Measurements from ENCODE around the gene KLF11.
A peak's percentile ranks its signal among the peaks of the same experiment; 100 is the strongest.

KLF11 gene

DNA sequence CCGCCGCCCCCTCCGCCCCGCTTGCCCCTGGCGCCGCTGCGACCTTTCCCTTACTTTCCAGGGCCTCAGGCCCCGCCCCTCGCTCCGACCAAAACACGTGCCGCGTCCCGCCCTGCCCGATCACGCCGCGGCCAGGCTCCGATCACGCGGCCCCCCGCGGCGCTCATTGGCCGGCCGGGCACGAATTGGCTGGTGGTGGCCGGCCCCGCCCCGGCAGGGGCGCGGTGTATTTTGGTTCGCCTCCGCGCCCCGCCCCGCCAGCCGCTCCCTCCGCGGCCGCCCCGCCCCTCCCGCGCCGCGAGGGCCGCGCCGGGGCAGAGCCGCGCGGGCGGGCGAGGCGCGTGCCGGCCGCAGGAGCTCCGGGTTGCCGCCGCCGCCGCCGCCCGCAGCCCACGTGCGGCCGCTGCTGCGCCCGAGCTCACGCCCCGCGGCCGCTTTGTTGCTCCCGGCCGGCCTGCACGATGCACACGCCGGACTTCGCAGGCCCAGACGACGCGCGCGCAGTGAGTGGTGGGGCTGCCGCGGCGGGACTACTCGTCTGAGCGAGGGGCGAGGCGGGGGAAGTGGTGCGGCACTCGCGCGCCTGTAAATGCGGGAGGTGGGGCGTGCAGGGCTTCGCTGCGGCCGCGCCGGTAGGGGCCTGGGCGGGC is at the start of gene KLF11:
KLF11 (plus strand) TSS at position 295 of the 650 bp plus-strand sequence; CDS start at position 462, 167 bp downstream.
- peak; percentile 94 to 96 for DNase-seq
- Histone ChIP-seq H3K4me3 (peak within 1 kb of the TSS; percentile 70 to 81), H3K27ac (peak within 1 kb of the TSS; percentile 91 to 94), H3K27me3 (no peaks in the 10 kb centered on the region), H3K4me1 (peaks cover 0 to 66% (median 43%) of the 10 kb centered on the region in 4 donors), H3K36me3 (peaks cover 9 to 23% (median 22%) of the 10 kb centered on the region in 3 donors), H3K9me3 (no peaks in the 10 kb centered on the region)
- intact Hi-C loops (cut with DNase I; ENCODE audit: low total_unique reads): loop anchor here (5.0 kb wide), 1 partner anchor 36 kb away; no protein-coding TSS in a partner anchor
- TF ChIP-seq, protein P1, sequence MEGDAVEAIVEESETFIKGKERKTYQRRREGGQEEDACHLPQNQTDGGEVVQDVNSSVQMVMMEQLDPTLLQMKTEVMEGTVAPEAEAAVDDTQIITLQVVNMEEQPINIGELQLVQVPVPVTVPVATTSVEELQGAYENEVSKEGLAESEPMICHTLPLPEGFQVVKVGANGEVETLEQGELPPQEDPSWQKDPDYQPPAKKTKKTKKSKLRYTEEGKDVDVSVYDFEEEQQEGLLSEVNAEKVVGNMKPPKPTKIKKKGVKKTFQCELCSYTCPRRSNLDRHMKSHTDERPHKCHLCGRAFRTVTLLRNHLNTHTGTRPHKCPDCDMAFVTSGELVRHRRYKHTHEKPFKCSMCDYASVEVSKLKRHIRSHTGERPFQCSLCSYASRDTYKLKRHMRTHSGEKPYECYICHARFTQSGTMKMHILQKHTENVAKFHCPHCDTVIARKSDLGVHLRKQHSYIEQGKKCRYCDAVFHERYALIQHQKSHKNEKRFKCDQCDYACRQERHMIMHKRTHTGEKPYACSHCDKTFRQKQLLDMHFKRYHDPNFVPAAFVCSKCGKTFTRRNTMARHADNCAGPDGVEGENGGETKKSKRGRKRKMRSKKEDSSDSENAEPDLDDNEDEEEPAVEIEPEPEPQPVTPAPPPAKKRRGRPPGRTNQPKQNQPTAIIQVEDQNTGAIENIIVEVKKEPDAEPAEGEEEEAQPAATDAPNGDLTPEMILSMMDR (IDR thresholded peaks at IDR 0.05): peak in 1 of 2 experiments; percentile 12

GRCh38 chr2:9994462-9994861 is 48.9 kb upstream of the KLF11 start:
- Histone ChIP-seq H3K36me3 (peaks cover 0 to 7% (median 0%) of the 10 kb centered on the region in 3 donors), H3K27me3 (no peaks in the 10 kb centered on the region), H3K9me3 (no peaks in the 10 kb centered on the region), H3K4me1 (peaks cover 0 to 25% (median 9%) of the 10 kb centered on the region in 4 donors), H3K27ac (no peak overlapping the region), H3K4me3 (no peak overlapping the region)
- TF ChIP-seq, protein P1 (IDR thresholded peaks at IDR 0.05): no peak
- intact Hi-C loops (cut with DNase I; ENCODE audit: low total_unique reads): no loop called here
- DNase-seq: peak in 1 of 2 donors; percentile 4

DNA sequence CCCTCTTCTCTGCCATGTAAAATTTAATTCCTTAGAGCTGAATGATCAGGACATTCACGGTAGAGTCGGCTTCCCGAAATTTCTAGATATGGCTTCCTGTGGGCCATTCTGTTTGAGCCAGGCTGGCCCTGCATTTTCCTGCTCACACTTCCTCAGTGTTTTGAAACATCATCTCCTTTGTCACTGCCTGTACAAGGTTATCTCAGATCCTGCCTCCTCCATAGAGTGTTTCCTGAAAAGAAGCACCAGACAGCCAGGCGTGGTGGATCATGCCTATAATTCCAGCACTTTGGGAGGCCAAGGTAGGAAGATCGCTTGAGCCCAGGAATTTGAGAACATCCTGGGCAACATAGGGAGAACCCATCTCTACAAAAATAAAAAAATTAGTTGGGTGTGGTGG is 48.3 kb upstream of the KLF11 start:
- no peaks in the 10 kb centered on the region for H3K27me3 ChIP-seq
- TF ChIP-seq, protein P1 (IDR thresholded peaks at IDR 0.05): no peak
- intact Hi-C loops (cut with DNase I; ENCODE audit: low total_unique reads): no loop called here
- H3K4me1 ChIP-seq: peaks cover 0 to 25% (median 9%) of the 10 kb centered on the region in 4 donors
- no peak overlapping the region for H3K27ac ChIP-seq
- H3K9me3 ChIP-seq: no peaks in the 10 kb centered on the region
- H3K4me3 ChIP-seq: no peak overlapping the region
- peaks cover 0 to 7% (median 0%) of the 10 kb centered on the region in 3 donors for H3K36me3 ChIP-seq
- no peak for DNase-seq

- TF ChIP-seq, protein P1 (IDR thresholded peaks at IDR 0.05): no peak
- Histone ChIP-seq H3K36me3 (peaks cover 0 to 16% (median 0%) of the 10 kb centered on the region in 3 donors), H3K27ac (no peak overlapping the region), H3K4me1 (peaks cover 0 to 21% (median 7%) of the 10 kb centered on the region in 4 donors), H3K9me3 (no peaks in the 10 kb centered on the region), H3K27me3 (no peaks in the 10 kb centered on the region), H3K4me3 (no peak overlapping the region)
- intact Hi-C loops (cut with DNase I; ENCODE audit: low total_unique reads): no loop called here
- no peak for DNase-seq
These were observed 47.0 kb upstream of the KLF11 start for GRCh38 chr2:9996321-9996720.

- H3K4me1 ChIP-seq: peaks cover 0 to 19% (median 6%) of the 10 kb centered on the region in 4 donors
- TF ChIP-seq, protein P1 (IDR thresholded peaks at IDR 0.05): no peak
- intact Hi-C loops (cut with DNase I; ENCODE audit: low total_unique reads): no loop called here
- H3K4me3 ChIP-seq: no peak overlapping the region
- H3K36me3 ChIP-seq: peaks cover 0 to 16% (median 0%) of the 10 kb centered on the region in 3 donors
- no peaks in the 10 kb centered on the region for H3K27me3 ChIP-seq
- DNase-seq: no peak
- no peaks in the 10 kb centered on the region for H3K9me3 ChIP-seq
- no peak overlapping the region for H3K27ac ChIP-seq
These were observed 45.4 kb upstream of the KLF11 start for GRCh38 chr2:9997936-9998335.
